Frontal cortex (tissue), 4 donors: ENCODE results near the gene CBX8. TPM values are rescaled to one million over a fixed set of nuclear protein-coding genes. Genes with fewer than 3 reads are reported as not detected.

Source experiments
- DNase-seq, 2 donors: peaks; one replicate each; pipeline ENCODE4 v3.0.0; 2012; ENCODE audit warnings: low spot score in 2 of 2
- FAIRE-seq: peaks from 2 replicates; lab custom pipeline; 2012; peaks lifted over from hg19 to GRCh38; lab: Jason Lieb, UNC
- total RNA-seq: library from RNA; depleted of rRNA; stranded (reverse); fragments of >200 nt; gene quantifications from one replicate; pipeline ENCODE4 v1.2.3, GENCODE V29; 2014
- donor health status: control.
- donor health status: control.
- donor health status: control.

The CBX8 gene
- 7.7 TPM for total RNA-seq

- DNase-seq (peak; percentile 100), FAIRE-seq (no peak)
These were observed at the start of gene CBX8 for GRCh38 chr17:79796763-79797491. Gene CBX8 (minus strand): TSS chr17:79797077. CDS start chr17:79796998, 79 bp downstream.

GRCh38 chr17:79845601-79845949 lies 48.7 kb upstream of the CBX8 start:
- DNase-seq (no peak), FAIRE-seq (no peak)

- DNase-seq, result peak; percentile 82 to 84
- FAIRE-seq, result no peak
These were observed 48.2 kb upstream of the CBX8 start for GRCh38 chr17:79844869-79845600.

GRCh38 chr17:79843816-79844800 lies 47.2 kb upstream of the CBX8 start:
- FAIRE-seq (no peak), DNase-seq (peak; percentile 71 to 82)

- no peak for FAIRE-seq
- no peak for DNase-seq
These were observed 46.6 kb upstream of the CBX8 start for GRCh38 chr17:79843474-79843815.

- DNase-seq (no peak), FAIRE-seq (no peak)
These were observed 46.0 kb upstream of the CBX8 start for GRCh38 chr17:79842656-79843473.

GRCh38 chr17:79842136-79842655 lies 45.3 kb upstream of the CBX8 start:
- DNase-seq, result no peak

GRCh38 chr17:79841369-79842135 lies 44.7 kb upstream of the CBX8 start:
- FAIRE-seq (no peak), DNase-seq (no peak)

More at GRCh38 chr17:79842136-79842655, 45.3 kb upstream of the CBX8 start:
- FAIRE-seq, result no peak

GRCh38 chr17:79840989-79841286 lies 44.1 kb upstream of the CBX8 start:
- FAIRE-seq, result no peak
- DNase-seq, result no peak

GRCh38 chr17:79840269-79840988 lies 43.6 kb upstream of the CBX8 start:
- FAIRE-seq, result no peak

GRCh38 chr17:79839356-79840268 lies 42.7 kb upstream of the CBX8 start, which contains the start of gene CBX4:
Gene CBX4 (minus strand): TSS chr17:79839440. CDS start chr17:79839251, 189 bp downstream.
- no peak for FAIRE-seq
- DNase-seq, result peak; percentile 99

More at GRCh38 chr17:79840269-79840988, 43.6 kb upstream of the CBX8 start:
- DNase-seq, result no peak

- FAIRE-seq (no peak), DNase-seq (peak; percentile 68 to 81)
These were observed 41.8 kb upstream of the CBX8 start for GRCh38 chr17:79838522-79839274.

- DNase-seq, result no peak
- FAIRE-seq, result no peak
These were observed 41.1 kb upstream of the CBX8 start for GRCh38 chr17:79837888-79838521.

GRCh38 chr17:79836972-79837887 lies 40.4 kb upstream of the CBX8 start:
- DNase-seq (no peak), FAIRE-seq (no peak)

- FAIRE-seq, result no peak
- DNase-seq, result no peak
These were observed 39.7 kb upstream of the CBX8 start for GRCh38 chr17:79836510-79836971.
